CD4-positive, alpha-beta T cell treated with Interleukin-15 for 4 hours (primary cell): ENCODE results near the gene ADAMTS12.

Source experiments
- DNase-seq: peaks from one replicate; pipeline ENCODE4 v3.0.0-alpha.2; 2020; ENCODE audit warnings: low spot score

ADAMTS12 gene

DNA sequence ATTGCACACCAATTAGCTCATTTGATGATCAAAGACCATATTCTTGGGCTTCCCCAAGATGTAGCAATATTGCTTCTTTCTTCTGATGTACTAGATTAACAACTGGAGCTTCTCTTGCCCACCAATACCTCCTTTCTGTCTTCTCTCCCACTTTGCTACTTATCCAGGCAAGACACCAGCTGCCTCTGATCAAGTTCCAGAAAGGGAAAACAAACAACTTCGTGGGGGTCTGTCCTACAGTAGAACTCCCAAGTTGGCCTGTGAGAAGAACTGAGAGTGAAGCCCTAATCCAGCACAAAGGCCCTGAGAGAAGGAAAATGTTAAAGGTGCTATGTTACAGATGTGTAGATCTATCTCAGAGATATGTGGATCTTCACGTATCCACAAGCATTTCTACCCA lies 44.9 kb downstream of the ADAMTS12 start:
- no peak for DNase-seq

DNA sequence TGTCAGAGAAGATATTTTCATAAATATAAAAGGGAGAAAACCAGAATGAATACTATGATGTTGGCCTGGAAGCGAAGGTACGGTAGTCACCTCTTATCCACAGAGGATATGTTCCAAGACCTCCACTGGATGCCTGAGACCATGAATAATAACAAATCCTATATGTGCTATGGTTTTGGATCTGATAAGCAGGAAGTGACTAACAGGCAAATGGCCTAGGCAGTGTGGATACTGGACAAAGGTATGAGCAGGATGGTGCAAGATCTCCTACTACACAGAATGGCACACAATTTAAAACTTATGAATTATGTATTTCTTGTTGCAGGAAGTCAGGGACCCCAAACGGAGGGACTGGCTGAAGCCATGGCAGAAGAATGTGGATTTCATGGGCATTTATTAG lies 48.2 kb downstream of the ADAMTS12 start:
- no peak for DNase-seq

DNA sequence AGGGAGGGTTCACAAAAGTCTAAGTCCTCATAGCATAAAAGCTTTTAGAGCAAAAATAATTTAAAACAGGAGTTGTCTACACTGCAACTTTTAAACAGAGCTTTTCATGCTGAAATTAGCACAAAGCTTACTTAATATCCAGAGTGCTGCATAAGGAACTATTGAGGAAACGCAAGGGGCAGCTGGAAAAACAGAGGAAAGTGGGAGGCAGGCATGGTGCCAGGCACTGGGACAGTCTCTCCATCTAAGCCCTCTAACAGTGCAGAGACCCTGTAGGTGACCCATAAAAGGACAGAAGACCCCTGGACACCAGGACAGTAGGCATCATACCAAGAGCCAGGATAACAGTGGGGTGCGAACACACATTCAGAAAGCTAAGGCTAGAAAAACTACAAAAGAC lies 49.3 kb downstream of the ADAMTS12 start:
- no peak for DNase-seq

DNA sequence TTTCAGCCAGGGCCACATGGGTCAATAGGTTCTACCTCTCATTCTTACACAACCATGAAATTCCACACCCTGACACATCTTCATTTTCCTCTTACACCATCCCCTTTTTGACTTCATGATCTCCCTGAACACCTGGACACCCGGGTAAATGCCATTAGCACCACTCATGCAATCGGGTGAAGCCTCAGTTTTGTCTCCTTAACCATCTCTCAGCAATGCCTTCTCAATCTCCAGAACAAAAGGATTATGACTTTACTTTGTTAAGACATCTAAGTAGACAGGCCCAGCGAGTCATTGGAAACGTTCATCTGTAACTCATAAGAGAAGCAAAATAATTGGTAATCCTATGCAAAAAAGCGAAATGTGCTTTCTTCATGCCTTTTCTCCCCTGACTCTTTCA lies 49.9 kb downstream of the ADAMTS12 start:
- no peak for DNase-seq

DNA sequence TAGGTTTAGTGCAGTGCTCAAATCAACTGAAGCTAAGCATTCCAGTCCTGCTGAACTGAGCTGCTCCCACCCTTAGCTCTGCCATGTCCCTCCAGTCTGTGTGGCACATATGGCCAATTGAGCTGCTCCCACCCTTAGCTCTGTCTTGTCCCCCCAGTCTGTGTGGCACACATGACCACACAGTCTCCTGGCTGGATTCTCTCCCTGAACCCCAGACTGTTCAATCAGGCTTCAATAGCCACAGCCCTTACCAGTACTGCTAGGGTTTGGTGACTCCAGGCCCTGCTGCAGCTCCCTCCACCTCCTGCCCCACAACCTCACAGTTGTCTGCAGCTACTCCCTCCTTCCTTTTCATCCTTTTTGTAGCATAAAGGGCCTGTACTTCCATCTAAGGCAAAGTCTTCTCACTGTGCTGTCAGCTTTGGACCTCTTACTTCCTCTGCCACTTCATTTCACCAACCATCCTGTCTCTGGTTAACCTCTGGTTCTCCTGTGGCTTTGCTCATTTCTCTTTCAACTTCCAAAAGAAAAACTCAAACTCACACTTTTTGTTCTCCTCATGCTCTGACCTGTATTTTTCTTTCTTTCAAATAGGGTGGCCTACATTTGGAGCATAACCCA lies 50.8 kb downstream of the ADAMTS12 start:
- DNase-seq, result no peak

DNA sequence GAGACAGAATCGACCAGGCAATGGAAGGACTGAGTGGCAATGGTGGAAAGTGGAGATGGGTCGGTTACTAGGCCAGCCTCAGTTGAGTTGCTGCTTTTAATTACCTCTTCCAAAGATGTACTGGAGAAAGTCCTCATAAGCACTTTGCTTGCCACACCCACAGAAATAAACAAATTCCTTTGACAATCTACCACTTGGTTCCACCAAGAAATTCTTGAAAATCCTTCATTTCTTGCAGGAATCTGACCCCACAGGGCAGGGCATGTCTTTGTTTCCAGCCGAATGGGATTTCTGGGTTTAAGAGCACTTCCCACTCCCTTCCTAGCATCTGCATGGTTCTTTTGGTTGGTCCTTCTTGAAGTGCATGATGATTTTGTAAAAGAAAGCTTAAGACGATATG lies 54.5 kb downstream of the ADAMTS12 start:
- DNase-seq, result no peak

DNA sequence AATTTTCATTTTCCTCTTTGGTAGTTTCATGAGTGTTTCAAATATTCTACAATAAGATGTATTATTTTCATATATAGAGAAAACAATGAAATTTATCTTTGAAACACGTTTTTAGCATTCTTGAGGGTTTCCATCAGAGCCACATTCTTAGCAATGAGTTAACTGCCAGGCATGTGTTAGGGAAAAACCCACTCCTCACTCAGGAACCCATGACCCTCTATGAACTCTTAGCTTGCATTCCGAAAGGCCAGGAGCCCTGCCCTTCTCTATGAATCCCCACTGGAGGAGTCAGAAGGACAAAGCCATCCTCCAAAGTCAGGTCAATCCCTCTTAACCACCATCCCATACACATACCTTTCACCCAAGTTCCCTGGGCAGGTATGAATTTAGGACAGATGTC lies 57.5 kb downstream of the ADAMTS12 start:
- no peak for DNase-seq

DNA sequence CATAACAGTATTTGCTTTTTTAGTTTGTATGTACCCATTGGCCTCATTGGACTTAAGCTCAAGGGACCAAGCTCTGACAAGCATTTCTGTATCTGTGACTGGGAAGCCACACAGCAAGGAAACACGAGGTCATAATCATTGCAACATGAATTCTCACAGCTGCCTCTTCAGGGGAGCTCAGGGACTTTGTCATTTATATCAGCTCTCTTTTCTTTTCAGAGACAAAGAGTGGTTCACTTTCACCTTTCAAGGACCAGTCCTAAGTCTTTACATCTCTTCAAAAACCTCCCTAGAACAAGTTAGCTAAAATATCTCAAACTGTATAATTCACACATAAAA lies 58.6 kb downstream of the ADAMTS12 start:
- no peak for DNase-seq

DNA sequence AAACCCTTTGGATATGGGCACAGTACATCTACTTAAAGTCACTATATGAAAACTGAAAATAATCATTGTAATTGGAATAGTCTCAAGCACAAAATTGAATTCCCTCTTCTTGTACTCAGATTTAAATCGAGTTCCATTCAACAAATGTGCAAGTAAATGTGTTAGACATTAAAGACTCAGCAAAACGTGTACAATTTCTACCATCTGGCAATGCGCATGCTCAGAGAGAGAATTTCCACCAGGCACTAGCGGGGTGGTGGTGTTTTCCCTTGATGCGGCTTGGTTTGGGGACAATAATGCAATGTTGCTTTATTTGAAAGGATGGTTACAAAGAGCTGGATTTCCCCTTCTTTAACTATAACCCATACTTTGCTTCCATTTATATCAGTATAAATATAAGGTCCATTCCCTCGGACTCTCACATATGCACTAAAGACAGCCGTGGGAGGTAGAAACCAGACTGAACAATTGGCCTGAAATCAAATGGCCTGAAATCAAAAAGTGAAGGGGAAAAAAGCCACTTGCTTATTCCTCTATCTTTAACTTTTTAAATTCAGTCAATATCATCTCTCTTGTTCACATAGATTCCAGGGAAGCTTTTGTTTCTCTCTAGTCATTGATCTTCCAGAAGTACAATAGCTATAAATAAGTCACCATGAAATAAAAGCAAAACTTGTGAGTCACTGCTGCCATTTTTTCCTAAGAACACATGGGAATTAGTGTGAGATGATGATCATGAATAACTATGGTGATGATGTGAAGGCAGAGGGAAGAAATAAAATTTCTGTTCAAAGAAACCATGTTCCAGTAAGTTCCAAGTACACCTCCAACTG lies 59.2 kb downstream of the ADAMTS12 start:
- DNase-seq, result no peak

DNA sequence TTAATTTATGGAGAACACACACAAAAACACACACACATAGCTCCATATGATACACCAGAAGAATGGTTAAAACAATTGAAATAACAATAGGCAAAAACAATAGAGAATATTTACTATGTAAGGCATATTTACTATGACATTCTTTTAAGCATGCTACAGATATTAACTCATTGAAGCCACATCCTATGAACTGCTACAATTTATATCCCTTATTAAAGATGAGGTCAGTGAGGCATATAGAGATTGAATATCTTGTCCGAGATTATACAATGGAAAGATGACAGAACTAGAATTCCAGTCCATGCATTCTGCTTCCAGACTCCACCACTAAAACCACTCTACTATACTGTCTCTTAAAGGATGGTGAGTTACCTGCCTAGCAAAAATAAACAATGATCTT lies 60.7 kb downstream of the ADAMTS12 start:
- DNase-seq, result no peak

DNA sequence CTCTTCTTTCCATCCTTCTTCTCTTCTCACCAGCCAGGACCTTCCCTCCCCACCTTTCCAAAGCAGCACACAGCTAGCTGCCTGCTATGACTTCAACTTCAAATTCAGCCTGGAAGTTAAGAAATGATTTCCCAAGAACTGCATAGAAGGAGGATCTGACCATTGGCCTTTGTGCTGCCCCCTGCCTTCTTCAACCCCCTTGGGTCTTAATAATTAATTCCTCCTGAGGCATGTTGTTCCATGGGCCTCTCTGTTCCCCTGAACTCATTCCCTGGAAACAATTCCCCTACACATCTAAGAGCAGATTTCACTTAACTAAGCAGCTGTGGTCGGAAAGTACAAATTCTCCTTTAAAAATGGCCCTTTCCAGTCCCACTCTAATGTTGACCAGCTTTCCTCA lies 62.4 kb downstream of the ADAMTS12 start:
- DNase-seq, result no peak

DNA sequence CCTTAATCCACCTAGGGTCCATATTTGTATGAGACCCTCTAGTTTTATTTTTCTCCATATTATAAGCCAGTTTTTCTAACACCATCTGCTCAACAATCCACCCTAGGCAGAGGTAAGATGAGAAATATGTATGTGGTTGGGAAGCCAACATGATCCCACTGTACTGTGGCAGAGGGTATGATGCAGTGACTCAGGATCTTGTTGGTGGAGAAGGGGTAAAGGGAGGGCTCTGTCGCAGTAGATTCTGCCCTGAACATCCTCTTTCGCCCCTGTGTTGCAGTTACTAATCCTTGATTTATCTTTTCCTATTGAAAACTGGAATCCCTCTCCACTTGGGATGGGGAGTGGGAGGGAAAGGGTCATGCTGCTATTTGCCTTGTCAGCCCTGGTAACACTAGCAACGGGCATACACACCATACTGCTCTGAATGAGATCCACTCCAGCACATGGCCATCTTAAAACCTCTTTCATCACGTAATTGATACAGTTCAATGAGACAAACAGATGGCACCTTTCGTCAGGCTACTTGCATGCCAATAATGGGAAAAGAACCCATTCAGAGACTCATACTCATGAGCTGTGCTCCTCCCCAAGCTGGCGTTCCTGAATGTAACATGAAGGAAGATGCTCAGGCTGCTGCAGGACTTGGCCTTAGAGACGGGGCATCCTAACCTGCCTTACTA lies 63.0 kb downstream of the ADAMTS12 start:
- DNase-seq, result no peak

DNA sequence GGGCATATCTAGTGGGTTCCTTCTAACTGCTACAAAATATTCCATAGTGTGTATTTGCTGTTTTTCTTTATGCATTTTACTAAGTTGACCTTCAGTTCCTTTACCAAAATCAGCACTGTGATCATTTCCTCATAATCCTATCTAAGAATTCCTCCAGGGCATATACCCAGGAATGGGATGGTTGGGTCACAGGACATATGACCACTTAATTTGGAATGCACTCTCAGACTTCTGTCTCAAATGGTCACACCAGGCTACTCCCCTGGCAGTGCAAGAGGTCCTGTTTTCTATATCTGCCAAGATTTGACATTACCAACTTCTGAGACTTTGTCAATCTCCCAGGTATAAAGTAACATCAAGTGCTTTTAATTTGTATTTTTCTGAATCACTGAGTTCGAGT lies 63.9 kb downstream of the ADAMTS12 start:
- no peak for DNase-seq

DNA sequence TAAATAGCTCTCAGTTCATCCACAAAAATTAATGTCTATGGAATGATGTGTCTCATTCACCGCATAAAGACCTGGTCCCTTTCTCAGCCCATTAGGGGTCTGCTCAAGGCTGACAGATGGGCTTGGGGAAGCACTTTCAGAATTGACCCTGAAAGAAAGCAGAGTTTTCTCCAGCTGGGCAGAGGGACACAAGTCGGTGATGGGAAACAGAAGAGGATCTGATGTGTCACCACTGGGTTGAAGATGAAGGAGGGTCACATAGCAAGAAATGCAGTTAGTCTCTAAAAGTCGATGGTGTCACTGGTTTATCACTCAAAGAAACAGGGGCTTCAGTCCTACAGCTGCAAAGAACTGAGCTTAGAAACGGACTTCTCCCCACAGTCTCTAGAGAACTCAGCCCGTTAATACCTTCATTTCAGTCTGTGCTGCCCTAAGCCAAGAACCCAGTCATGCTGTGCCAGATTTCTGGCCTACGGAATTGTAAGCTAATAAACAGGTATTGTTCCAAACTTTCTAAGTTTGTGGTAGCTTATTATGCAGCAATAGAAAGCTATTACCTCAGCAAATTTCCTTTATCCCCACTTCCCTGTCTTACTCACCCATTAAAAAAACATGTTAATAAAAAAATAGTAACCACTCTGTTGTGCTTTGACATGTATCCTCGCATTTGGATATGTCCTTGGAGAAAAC lies 64.6 kb downstream of the ADAMTS12 start:
- DNase-seq, result no peak

DNA sequence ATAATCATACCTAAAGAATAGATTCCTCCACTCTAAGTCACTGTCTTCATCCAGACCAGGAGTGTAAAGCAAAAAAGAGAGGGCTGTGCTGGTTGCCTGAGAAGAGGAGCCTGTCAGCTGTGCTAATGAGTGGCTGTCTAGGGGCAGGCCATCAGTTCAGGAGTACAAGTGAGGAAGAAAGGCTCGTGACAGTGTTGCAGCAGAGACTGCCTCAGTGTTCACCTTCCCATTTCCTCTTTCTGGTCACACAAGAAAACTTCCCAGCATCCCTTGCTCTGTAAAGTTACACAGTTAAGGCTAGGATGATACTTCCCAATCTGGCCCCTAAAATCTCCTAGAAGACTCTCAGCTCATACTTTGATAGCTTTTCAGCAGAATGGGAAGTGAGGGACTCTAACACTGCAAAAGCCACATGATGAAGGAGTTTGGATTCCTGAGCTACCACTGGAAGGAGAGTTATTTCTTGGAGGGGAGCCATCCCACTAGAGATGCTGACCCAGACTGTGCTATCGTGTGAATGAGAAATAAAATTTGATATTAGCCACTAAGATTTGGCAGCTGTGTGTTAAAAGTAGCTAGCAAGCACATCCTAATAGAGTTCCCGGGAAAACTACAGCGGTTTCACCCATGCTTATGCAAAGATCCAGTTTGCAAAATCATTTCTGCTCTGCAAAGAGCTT lies 67.1 kb downstream of the ADAMTS12 start:
- no peak for DNase-seq

DNA sequence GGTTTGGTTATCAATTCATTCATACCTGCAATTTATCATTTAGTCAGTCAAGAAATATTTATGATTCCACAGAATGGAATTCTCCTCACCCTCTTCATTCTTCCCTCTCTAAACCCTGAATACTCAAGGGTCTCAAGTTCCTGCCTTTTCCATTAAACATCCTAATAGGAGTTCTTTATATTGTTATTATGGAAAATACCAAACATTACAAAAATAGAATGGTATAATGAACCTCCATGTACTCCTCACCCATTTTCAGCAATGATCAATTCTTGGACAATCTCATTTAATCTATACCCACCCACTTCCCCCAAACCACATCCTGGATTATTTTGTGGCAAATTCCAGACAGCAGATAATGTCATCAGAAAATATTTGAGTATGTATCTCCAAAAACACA lies 74.5 kb downstream of the ADAMTS12 start:
- no peak for DNase-seq

DNA sequence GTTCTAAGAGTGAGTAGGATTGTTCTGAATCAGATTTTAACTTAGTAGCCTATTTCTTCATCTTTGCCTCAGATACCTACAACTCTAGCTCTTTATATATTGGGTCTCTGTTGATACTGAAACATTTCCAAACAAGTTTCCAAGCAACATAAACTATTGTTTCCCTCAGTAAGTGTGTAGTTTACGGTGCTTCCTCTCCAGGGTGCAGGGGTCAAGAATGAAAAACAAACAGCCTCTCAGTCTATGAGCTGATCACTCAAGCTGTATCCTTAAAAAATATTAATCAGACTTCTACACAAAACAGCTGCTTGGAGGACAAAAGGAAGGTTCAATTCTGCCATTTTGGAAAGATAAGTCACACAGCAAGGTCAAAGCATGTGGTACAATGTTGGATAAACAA lies 75.0 kb downstream of the ADAMTS12 start:
- no peak for DNase-seq

DNA sequence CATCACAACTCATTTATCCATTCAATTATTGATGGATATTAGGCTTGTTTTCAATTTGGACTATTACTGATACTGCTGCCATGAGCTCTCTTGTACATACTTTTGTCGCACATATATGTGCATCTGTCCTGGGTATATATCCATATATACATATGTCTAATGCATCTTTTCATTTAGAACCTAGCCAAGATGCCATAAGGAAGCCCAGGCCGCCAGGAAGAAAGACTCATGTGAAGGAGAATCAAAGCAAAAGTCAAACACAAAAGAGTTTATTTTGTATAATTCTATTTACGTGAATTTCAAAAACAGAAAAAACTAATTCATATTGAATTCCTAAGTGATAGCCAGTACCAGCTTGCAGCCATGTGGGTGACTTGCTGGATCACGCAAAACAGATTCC lies 79.0 kb downstream of the ADAMTS12 start:
- no peak for DNase-seq

DNA sequence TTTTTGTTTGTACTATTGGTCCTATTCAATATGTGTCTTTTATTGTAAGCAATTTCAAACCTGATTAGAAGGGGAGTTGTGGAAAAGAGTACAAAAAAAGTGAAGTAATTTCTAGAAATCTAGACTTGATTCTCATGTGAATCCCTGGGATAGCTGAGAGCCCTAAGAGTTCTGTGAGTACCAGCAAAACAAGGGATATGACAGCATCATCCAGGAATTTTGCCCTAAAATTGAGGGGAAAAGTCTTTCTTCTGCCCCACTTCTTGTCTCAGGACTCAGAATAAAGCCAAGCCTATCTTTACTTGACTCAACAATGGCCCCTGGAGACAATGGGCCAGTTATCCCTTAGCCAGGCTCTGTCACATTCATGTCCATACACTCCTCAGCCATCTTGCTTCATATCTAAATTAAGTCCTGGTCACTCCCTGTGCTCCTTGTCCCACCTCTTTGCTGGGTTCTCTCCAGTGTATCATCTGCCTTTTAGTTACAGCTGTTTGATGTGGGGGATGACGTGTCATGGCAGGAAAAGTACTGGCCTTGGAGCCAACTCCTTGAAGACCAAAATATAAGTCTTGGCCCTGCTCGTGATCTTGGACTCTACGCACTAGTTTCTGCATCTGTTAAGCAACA lies 81.2 kb downstream of the ADAMTS12 start:
- DNase-seq, result no peak

DNA sequence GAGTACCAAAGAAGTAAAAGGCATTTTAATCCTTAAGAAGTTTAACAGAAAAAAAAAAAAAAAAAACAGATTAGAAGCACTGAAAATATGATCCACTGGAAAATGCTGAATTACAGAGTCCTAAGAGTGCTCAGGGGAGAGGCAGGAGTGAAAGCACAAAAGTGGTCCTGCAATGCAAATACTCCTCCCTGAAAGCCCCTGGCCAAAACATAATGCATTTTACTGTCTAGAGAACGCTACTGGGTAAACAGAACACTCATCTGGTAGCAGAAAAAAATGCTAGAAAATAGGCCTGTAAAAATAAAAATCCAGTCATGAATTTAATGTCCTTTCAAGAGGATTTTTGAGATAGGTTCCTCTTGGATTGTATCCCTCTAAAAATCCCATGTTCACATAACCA lies 81.9 kb downstream of the ADAMTS12 start:
- no peak for DNase-seq

DNA sequence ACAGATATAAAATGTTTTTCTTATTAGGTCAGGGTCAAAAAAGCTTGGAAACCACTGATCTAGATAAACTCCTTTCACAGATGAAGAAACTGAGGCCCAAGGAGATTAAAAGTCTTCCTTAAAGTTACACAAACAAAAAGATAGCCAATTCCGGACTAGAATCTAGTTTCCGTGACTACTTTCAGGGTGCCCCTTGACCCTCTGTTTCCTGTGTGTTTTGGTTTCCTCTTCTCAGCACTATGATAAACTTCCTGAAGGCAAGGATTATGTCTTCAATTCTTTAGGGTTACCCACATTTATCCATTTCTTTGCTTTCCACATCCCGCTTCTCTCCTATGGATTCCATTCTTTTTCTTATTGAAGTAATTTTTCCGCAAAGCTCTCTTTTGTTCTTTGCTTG lies 83.1 kb downstream of the ADAMTS12 start:
- DNase-seq, result no peak

DNA sequence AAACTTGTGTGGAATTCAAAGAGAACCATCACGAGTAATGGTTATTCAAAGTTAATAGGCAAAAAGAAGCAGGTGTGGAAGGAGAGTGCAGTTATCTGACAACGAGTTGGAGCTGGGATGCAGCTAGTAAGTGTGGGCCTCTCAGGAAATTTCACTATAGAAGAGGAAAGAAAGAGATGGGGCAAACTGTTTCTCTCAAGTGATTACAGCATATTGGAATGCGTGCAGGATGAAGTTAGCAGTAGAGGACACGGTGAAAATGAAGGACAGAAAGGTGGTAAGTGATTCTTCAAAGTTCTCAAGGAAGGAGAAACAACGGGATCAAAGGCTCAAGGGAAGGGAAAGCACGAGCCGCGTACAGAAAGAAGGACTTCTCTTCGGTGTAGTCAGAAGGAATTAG lies 84.0 kb downstream of the ADAMTS12 start:
- DNase-seq, result no peak
